ENCODE measurements around the gene MRC2.

GRCh38 chr17:62668091-62668804 lies 40.8 kb downstream of the MRC2 start:
- TF ChIP-seq CTCF (IDR thresholded peaks at IDR 0.05) (no peak), POLR2AphosphoS5 (IDR thresholded peaks at IDR 0.05) (no peak)

Data from gastroesophageal sphincter (tissue), 3 donors.